HEK293 (cell line): ENCODE data around the gene NAA20.

ENCODE experiments used
- CTCF ChIA-PET: fragments of 350-600 bp; formaldehyde crosslinking; extraction: SDS; loops from one replicate; lab custom pipeline; 2021; ENCODE audit warnings: antibody characterized with exemption; lab: Yijun Ruan, JAX
- POLR2A ChIA-PET: fragments of 300-600 bp; formaldehyde crosslinking; extraction: SDS; loops from one replicate; lab custom pipeline; 2020; ENCODE audit warnings: antibody characterized with exemption, inconsistent platforms; lab: Yijun Ruan, JAX
- H3K27ac ChIP-seq: fragments of 200-500 bp; sonication (Bioruptor generic); 2 replicates; pipeline ENCODE4 v1.5.1; 2014; ENCODE audit warnings: low read depth, low read length, control low read depth, inconsistent platforms; ENCODE audit errors: extremely low read depth
- H3K36me3 ChIP-seq, 2 experiments: fragments of 200-500 bp in 1 of 2; sonication (Bioruptor generic) in 1 of 2; 1 replicate in 1 of 2; 2 replicates in 1 of 2; pipeline ENCODE4 v1.5.1; 2014 to 2017; ENCODE audit warnings: inconsistent platforms in 2 of 2, low read length in 2 of 2; ENCODE audit not compliant: control insufficient read depth in 2 of 2, insufficient read depth in 1 of 2
- H3K4me1 ChIP-seq: fragments of 200-500 bp; sonication (Bioruptor generic); 2 replicates; pipeline ENCODE4 v1.5.1; 2014; ENCODE audit warnings: mild to moderate bottlenecking, low read length, inconsistent platforms; ENCODE audit not compliant: control insufficient read depth, insufficient read depth
- H3K4me3 ChIP-seq: 2 replicates; pipeline ENCODE4 v1.5.1; 2011; ENCODE audit warnings: low read depth, mild to moderate bottlenecking, control low read depth, low read length, moderate library complexity
- H3K9me3 ChIP-seq: fragments of 200-500 bp; sonication (Bioruptor generic); 2 replicates; pipeline ENCODE4 v1.5.1; 2014; ENCODE audit warnings: low read depth, low read length, inconsistent platforms; ENCODE audit not compliant: control insufficient read depth, insufficient read depth
- GFI1B ChIP-seq: fragments of 450-650 bp; formaldehyde crosslinking; IDR thresholded peaks from 2 replicates; pipeline ENCODE4 v1.5.1; 2016; ENCODE audit warnings: missing biosample characterization, missing genetic modification characterization
- HOXD13 ChIP-seq: sonication (generic); formaldehyde crosslinking; IDR thresholded peaks from 2 replicates; pipeline ENCODE4 v1.8.0; 2022; ENCODE audit warnings: missing genetic modification reagents, borderline replicate concordance
- PATZ1 ChIP-seq: fragments of 450-650 bp; formaldehyde crosslinking; IDR thresholded peaks from 2 replicates; pipeline ENCODE4 v1.5.1; 2016; ENCODE audit warnings: missing biosample characterization, missing genetic modification characterization
- SCRT2 ChIP-seq: fragments of 450-650 bp; formaldehyde crosslinking; IDR thresholded peaks from 2 replicates; pipeline ENCODE4 v1.5.1; 2016; ENCODE audit warnings: missing biosample characterization, missing genetic modification characterization
- TSHZ1 ChIP-seq: fragments of 450-650 bp; formaldehyde crosslinking; IDR thresholded peaks from 2 replicates; pipeline ENCODE4 v1.5.1; 2016; ENCODE audit warnings: missing biosample characterization, missing genetic modification characterization, borderline replicate concordance
- ZFHX2 ChIP-seq: fragments of 450-650 bp; formaldehyde crosslinking; conservative IDR thresholded peaks from 2 replicates; pipeline ENCODE4 v1.5.1; 2016; ENCODE audit warnings: missing biosample characterization, missing genetic modification characterization
- ZNF112 ChIP-seq: fragments of 450-650 bp; formaldehyde crosslinking; IDR thresholded peaks from 2 replicates; pipeline ENCODE4 v1.5.0; 2017; ENCODE audit warnings: missing biosample characterization, missing genetic modification characterization
- ZNF174 ChIP-seq: fragments of 450-650 bp; formaldehyde crosslinking; IDR thresholded peaks from 2 replicates; pipeline ENCODE4 v1.5.0; 2017; ENCODE audit warnings: missing biosample characterization, mild to moderate bottlenecking, missing genetic modification characterization
- ZNF223 ChIP-seq: fragments of 450-650 bp; formaldehyde crosslinking; IDR thresholded peaks from 2 replicates; pipeline ENCODE4 v1.5.1; 2016; ENCODE audit warnings: missing biosample characterization, missing genetic modification characterization
- ZNF280C ChIP-seq: fragments of 450-650 bp; formaldehyde crosslinking; IDR thresholded peaks from 2 replicates; pipeline ENCODE4 v1.5.1; 2016; ENCODE audit warnings: missing biosample characterization, missing genetic modification characterization
- ZNF335 ChIP-seq: fragments of 450-650 bp; formaldehyde crosslinking; conservative IDR thresholded peaks from 2 replicates; pipeline ENCODE4 v1.5.1; 2016; ENCODE audit warnings: missing biosample characterization, missing genetic modification characterization
- ZNF423 ChIP-seq: fragments of 450-650 bp; formaldehyde crosslinking; IDR thresholded peaks from 2 replicates; pipeline ENCODE4 v1.5.1; 2016; ENCODE audit warnings: missing biosample characterization, missing genetic modification characterization
- ZNF426 ChIP-seq: fragments of 450-650 bp; formaldehyde crosslinking; IDR thresholded peaks from 2 replicates; pipeline ENCODE4 v1.5.1; 2017; ENCODE audit warnings: missing biosample characterization, missing genetic modification characterization, mild to moderate bottlenecking, inconsistent platforms, moderate library complexity
- ZNF433 ChIP-seq: fragments of 450-650 bp; formaldehyde crosslinking; IDR thresholded peaks from 2 replicates; pipeline ENCODE4 v1.5.1; 2016; ENCODE audit warnings: missing biosample characterization, missing genetic modification characterization, low read depth
- ZNF501 ChIP-seq: fragments of 450-650 bp; formaldehyde crosslinking; IDR thresholded peaks from 2 replicates; pipeline ENCODE4 v1.5.1; 2016; ENCODE audit warnings: missing biosample characterization, missing genetic modification characterization
- ZNF626 ChIP-seq: fragments of 450-650 bp; sonication (Bioruptor Pico); formaldehyde crosslinking; IDR thresholded peaks from 2 replicates; pipeline ENCODE4 v1.5.1; 2018; ENCODE audit warnings: missing biosample characterization, missing genetic modification characterization, inconsistent platforms
- TF ChIP-seq, protein P1 (sequence below): fragments of 450-650 bp; formaldehyde crosslinking; IDR thresholded peaks from 2 replicates; pipeline ENCODE4 v1.5.1; 2016; ENCODE audit warnings: missing biosample characterization, missing genetic modification characterization

NAA20 gene

GRCh38 chr20:19991308-19991707, 25.9 kb upstream of the NAA20 start (continued):
- TF ChIP-seq HOXD13 (CRISPR knock-in tag) (no peak), ZNF501 (no peak), ZNF174 (tag by site-specific recombination) (no peak), ZNF433 (tag by site-specific recombination) (no peak), ZNF426 (tag by site-specific recombination) (no peak), ZNF280C (tag by site-specific recombination) (no peak)

- Histone ChIP-seq H3K4me3 (no peak overlapping the region), H3K4me1 (peaks cover 13% of the 10 kb centered on the region), H3K36me3 (no peaks in the 10 kb centered on the region), H3K9me3 (no peaks in the 10 kb centered on the region), H3K27ac (no peak overlapping the region)
- TF ChIP-seq ZNF335 (tag by site-specific recombination) (no peak), ZFHX2 (tag by site-specific recombination) (no peak), ZNF112 (tag by site-specific recombination) (no peak), ZNF626 (tag by site-specific recombination) (no peak), GFI1B (tag by site-specific recombination) (no peak), ZNF223 (no peak), SCRT2 (tag by site-specific recombination) (no peak), PATZ1 (no peak)
- TF ChIP-seq, protein P1, sequence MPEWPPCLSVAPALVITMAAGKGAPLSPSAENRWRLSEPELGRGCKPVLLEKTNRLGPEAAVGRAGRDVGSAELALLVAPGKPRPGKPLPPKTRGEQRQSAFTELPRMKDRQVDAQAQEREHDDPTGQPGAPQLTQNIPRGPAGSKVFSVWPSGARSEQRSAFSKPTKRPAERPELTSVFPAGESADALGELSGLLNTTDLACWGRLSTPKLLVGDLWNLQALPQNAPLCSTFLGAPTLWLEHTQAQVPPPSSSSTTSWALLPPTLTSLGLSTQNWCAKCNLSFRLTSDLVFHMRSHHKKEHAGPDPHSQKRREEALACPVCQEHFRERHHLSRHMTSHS (tag by site-specific recombination), result no peak
- ChIA-PET POLR2A (interaction anchor here (3.3 kb wide), 1 partner anchor 15 kb away, joined by 15 read pairs; no protein-coding TSS in a partner anchor), CTCF (interaction anchor here (1.4 to 6.0 kb wide), 2 partner anchors 16 to 89 kb away, joined by 3 to 40 read pairs; no protein-coding TSS in a partner anchor)
These were observed 25.3 kb upstream of the NAA20 start for GRCh38 chr20:19991854-19992253.

- Histone ChIP-seq H3K4me1 (peaks cover 13% of the 10 kb centered on the region), H3K27ac (peak overlapping the region; percentile 63), H3K9me3 (no peaks in the 10 kb centered on the region), H3K4me3 (no peak overlapping the region), H3K36me3 (no peaks in the 10 kb centered on the region)
- POLR2A ChIA-PET, result interaction anchor here (0.5 to 3.3 kb wide), 7 partner anchors 10 to 235 kb away, joined by 3 to 15 read pairs (median 6); partner anchors contain the start of gene RIN2
- CTCF ChIA-PET, result interaction anchor here (0.6 to 6.0 kb wide), 16 partner anchors 15 to 1068 kb away, joined by 3 to 40 read pairs (median 5); no protein-coding TSS in a partner anchor
- TF ChIP-seq TSHZ1 (tag by site-specific recombination), result no peak
- no peak for TF ChIP-seq ZNF423 (tag by site-specific recombination)
These were observed 23.9 kb upstream of the NAA20 start for GRCh38 chr20:19992996-19993908.
